22Rv1 (cell line): ENCODE results near the gene GPR37.

ENCODE experiments used
- CTCF ChIP-seq: fragments of 450-650 bp; IDR thresholded peaks from 2 replicates; pipeline ENCODE4 v1.5.1; 2017; ENCODE audit warnings: mild to moderate bottlenecking
- ZFX ChIP-seq: fragments of 450-650 bp; IDR thresholded peaks from 2 replicates; pipeline ENCODE4 v1.6.1; 2017; ENCODE audit warnings: antibody characterized with exemption, borderline replicate concordance

- TF ChIP-seq CTCF (peak; percentile 67), ZFX (no peak)
Measured at GRCh38 chr7:124765401-124766352, at the start of gene GPR37.
